HG02610 (cell line): Measurements from ENCODE around the gene PRKN.

Experiments
- ATAC-seq: cut with Tn5 transposase; IDR thresholded peaks from one replicate; pipeline ENCODE4 v1.9.1; 2021; ENCODE audit warnings: mild to moderate bottlenecking, moderate library complexity; ENCODE audit not compliant: unreplicated experiment

Gene PRKN

DNA sequence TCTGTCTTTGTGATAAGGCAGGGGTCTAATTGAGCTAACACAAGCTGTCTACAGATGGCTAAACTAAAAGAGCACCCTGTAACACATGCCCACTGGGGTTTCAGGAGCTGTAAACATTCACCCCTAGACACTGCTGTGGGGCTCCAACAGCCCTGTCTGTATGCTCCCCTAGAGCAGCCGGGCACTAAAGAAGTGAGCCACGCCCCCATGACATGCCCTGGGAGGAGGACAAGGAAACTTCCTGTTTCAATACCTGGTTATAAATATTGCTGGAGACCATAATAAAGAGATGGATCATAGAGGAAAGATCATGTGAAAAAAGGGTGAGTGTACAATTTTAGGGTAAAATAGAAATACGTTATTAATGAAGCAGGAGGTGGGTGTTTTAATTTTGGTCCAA is 786.0 kb downstream of the PRKN start:
- no peak for ATAC-seq

DNA sequence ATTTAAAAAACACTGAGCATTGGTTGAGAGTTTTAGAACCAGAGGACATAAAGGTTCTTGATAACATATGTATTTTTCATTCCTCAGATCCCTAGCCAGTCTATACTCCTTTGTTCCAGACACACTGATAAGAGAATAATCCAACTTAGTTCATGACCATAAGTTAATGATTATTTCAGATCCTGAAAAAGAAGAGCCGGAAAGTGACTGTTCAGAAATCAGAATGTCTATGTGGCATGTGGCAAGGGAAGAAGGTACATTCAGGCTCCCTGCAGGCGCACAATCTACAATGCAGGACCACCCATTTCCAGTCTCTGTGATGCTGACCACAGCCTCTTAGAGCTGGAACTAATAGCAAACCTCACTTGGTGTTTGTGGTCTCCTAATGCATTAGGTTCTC is 787.0 kb downstream of the PRKN start:
- ATAC-seq, result no peak

DNA sequence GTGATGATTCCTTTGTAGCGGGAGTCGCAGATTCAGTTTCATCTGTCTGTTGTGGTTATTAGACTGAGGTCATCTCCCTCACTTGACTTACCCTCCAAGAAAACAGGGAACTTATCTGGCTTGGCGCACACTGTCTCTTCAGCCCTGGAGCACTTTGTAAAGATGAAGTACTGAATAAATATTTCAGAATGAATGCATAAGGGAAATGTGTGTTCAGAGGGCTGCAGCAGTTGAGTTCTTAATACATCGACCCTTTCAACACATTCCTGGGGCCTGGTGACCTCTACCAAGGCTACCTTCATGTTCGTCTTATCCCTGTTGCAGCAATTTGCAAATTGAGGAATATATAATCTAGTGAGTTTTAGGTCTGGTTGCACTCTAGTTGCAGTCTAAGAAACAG is 801.2 kb downstream of the PRKN start:
- ATAC-seq, result no peak

DNA sequence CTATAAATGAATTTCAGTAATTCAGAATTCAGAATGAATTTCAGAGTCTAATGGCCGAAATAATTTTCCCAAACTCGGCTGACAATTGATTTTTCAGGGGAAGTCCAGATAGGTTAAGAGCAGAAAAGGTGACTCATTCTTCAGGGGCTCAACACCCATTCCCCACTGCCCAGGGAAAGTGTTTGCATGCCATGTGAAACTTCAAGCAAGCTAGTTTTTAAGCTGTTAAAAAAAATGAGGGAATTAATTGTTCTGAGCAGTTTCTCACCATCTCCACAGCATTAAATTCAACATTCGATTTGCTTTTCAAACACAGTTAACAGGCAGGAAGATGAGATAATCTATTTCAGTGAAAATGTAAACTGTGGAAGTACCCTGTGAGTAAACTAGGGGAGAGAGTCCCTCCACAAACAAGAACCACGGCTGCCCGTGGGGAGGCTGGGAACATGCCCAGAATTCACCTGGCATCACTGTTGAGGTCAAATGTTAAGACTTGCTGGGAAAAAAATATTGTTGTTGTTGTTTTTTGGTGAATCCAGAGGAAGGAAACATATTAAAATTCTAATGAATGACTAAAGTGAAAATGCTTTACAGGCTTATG is 803.0 kb downstream of the PRKN start:
- ATAC-seq, result peak; percentile 34

DNA sequence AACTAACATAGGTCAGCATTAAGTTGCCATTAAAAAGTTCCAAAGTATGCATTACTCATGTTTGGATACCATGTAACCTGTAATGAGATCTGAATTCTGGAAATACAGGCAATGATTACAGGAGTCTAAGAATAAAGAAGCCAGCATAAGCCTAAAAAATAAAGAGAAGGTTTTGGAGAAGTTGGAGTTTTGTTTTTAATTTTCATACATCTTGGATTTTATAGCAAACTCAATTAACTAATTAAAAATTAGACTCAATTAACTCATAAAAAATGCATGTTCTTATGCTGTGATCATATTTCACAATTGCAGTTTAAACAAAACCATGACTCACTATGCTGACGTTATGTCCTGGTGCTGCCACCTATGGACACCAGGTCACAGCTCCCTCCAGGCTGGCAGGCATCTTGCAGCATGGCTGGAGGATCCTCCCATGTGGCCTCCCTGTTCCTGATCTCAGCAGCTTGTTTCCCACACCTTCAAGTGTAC is 804.9 kb downstream of the PRKN start:
- ATAC-seq, result peak; percentile 67

DNA sequence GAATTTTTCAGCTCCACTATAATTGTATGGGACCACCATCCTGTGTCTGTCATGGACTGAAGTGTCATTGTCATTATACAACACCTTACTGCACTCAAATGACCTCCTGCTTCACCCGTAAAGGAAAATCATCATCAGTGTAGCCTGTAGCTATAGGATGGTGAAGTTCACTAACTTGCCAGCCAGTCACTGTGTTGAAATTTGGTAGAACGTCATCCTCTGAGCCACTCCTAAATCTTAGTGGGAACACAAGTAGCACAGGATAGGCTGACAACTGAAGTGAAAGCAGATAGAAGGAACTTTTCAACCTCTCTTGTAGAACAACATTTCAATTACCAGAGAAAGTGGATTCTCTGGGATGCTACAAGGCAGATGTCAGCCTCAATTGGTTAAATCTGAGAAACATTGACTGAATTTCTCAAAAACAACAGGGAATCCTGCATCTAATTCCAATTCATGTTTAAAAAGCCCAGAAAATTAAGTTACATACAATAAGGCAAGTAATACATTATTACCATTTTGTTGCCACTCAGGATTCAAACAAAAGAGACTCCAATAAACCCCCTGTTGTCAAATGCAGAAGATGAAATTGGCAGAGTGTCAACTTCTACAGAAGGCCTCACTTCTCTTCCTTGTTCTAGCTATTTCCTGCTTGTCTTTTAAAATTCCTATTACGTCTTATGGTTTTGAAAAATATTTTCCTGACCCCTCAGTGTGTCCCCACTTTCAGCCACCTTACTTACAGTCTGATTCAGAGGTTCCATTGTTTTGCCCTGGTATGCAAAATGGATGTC is 805.8 kb downstream of the PRKN start:
- no peak for ATAC-seq

DNA sequence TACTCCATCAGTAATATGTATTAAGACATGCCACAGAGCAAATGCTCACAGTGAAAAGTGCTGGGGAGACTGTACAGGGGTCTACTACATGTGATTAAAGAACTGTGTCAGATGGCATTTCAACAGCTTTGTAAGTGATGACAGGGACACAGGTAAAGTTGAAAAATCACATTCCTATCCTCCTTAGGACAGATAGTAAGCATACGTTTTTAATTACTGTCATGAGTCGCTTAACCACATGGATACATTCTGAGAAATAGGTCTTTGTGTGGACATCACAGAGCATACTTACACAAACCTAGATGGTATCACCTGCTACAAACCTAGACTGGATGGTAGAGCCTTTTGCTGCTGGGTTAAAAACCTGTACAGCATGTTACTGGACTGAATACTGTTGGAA is 807.9 kb downstream of the PRKN start:
- ATAC-seq, result no peak

DNA sequence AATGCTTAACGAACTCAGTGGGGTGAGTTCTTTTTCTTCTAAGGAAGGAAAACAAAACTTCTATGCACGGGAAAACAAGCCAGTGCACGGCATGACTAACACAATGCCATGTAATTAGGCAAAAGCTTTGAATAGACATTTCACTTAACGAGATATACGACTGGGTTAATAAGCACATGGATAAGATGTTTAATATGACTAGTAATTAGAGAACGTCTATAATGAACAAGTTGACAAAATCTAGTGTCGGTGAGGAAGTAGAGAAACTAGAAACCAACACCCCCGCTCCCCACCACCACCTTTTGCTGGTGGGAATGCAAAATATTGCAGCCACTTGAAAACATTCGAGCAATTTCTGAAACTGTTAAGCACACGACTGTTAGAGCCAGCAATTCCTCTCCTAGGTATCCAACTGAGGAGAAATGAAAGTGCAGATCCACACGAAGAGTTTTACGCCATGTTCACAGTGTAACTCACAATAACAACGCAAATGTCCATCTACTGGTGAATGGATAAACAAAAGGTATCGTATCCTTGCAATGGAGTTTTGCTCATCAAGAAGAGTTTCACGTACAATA is 808.8 kb downstream of the PRKN start:
- no peak for ATAC-seq

DNA sequence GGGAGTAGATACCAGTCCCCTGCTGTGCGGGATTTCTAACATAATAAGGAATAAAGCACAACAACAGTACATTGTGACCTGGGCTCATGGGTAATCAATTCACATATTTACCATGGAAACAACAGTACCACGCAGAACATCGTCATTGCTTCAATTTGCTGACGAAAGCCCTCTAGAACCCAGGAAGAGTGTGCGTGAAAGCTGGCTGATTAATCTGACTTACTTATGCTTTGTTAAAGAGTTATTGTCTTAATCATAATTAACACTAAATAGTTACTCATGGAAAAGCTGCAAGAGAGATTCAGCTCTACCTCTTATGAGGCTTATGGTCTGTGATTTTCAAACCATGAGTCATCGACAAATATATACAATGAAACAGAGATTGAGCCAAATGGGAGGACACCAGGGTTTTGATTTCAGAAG is 809.4 kb downstream of the PRKN start:
- ATAC-seq, result no peak

DNA sequence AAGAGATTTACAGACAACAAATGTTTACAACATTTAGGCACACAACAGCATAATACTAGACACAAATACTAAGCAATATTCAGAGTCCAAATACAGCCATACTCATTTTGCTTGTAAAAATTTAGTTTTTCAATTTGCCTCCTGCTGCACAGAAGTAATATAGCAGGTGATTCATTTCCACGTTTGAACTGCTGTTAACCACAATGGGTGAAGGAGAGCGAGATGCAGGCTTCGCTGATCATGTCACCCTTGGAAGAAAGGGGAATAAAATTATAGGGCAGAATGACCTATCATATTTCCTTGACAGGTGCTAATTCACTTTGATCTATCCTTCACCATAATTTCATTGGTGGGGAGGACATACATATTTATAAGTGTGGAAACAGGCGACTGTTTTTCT is 809.9 kb downstream of the PRKN start:
- ATAC-seq, result no peak

DNA sequence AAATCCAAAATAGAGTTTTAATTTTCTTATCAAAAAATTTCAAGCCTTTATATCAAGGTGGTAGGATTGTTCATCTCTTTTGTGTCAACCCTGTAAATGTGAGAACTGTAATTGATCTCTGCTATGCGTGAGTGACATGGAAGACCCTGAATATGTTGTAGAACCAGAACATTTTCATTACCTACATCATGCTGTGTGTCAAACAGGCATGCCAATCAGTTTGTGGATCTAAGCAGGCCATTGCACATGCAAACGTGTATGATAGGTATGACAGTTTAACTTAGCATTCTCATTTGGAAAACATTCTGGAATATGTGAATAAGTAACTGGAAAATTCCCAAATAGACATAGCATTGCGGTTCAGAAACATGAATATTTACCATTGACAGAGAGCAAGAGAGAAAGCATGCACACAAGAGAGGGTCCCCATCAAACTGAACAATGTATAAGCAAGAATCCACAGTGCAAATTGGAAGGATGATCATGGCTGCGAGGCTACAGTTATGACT is 812.1 kb downstream of the PRKN start:
- no peak for ATAC-seq

DNA sequence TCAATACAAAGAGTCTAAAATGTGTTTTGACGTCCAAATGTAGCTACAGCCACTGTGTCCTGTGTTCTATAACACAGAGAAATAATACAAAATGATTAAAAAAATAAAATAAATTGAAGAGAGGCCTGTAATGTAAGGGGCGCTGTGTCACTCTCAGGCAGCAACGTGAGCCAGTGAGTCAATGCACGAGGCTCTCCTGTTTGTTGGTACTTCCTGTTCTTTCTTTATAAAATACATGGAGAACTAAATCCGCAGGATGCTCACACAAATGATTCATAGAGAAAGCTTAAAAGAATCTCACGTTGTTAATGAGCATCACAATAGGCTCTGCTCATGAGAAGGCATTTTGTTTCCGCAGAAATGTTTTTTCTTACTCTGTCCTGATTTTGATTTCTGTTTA is 818.7 kb downstream of the PRKN start:
- no peak for ATAC-seq

DNA sequence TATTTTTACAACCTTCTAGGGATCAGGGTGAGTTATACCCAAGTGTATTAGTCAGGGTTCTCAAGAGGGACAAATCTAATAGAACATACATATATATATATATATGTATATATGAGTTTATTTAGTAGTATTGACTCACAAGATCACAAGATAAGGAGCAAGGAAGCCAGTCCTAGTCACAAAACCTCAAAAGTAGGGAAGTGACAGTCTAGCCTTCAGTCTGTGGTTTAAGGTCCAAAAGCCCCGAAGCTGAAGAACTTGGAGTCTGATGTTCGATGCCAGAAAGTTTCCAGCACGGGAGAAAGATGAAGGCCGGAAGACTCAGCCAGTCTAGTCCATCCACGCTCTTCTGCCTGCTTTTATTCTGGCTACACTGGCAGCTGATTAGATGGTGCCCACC is 821.0 kb downstream of the PRKN start:
- ATAC-seq, result no peak

DNA sequence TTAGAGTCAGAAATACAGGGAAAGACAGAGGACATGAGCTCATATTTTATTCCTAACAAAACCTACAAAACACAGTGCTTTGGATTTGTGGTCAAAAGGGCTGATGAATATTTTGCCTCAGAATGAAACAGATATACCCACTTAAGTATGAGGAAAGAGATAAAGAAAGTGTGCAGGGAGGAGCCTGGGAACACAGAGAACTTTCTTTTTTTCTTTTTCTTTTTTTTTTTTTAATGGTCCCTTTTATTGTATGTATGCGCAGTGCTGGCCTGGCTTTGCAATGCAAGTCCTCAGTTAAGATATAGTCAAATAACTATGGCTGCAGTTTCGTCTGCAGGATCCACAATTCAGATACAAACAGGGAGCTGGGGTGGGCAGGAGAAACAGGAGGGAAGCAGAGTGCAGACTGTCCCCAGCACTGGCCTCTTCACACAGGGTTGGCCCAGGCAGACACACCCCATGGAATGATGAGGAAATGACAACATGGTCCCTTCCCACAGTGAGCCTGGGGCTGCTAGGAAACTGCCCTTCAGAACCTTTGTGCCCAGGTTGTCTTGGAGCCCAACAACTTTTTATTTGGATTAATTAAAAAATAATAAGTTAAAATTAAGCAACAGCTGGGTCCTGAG is 823.9 kb downstream of the PRKN start:
- no peak for ATAC-seq

DNA sequence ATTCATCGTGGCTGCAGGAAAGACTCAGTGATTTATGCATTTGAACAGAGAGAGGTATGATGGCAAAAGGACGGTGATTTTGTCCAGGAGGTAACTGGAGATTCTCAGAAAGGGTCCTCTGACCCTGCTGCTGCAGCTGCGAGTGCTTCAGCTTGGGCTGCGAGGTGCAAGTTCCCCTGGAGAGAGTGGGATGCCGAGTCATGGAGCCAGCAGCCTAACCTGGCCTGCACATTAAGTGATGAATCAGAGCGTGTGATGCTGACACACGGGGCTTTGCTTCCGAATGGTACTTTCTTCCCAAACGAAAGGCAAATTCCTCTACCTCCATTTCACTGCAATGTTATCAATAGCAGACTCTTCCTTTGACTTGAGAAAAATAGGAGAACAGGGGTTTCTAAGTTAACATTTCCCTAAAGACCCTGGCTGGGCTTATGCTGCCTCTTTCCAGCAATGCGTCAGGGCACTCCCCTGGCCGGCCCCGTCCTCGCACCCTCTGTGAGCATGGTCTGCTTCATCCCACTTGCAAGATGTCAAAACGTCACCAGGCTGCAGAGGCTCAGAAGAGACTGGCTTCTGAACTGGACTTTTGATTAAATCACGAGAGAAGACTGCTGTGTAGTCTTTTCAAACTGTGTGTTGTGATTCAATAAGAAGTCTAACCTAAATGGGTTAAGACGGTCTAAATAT is 825.7 kb downstream of the PRKN start:
- ATAC-seq, result no peak

DNA sequence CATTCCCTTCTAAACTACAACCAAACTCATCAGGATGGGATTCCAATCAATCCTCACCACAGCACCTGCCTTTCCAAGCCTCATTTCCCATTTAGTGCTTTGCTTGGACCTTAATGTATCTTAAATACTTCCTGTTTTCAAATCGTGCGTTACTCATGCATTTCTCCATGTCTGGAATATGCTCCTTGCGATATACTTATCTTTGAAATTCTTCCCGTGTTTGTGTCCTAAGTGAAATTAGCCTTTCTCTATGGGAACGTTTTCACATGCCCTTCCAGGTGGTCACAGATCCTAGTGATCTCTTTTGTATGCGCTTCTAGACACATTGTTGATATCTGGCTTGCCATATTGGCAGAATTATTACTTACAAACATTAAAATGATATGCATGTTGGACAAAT is 833.1 kb downstream of the PRKN start:
- ATAC-seq, result no peak

DNA sequence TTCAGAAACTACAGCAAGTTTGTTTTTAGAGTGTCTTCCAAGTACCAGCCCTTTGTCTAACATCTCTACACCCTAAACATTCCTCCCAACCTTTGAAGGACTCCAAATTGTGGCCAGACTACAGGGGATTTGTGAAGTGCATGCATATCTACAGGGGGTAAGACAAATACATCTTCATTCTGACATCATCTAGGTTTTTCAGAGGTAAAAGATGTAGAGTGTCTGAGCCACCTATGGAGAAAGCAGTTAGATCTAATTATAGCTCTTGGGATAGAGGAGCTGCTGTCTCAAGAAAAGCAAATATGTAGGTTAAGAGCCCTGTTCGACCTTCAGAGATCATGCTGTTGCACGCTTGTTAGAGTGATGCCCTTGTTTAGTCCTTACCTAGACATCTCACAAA is 836.0 kb downstream of the PRKN start:
- no peak for ATAC-seq

DNA sequence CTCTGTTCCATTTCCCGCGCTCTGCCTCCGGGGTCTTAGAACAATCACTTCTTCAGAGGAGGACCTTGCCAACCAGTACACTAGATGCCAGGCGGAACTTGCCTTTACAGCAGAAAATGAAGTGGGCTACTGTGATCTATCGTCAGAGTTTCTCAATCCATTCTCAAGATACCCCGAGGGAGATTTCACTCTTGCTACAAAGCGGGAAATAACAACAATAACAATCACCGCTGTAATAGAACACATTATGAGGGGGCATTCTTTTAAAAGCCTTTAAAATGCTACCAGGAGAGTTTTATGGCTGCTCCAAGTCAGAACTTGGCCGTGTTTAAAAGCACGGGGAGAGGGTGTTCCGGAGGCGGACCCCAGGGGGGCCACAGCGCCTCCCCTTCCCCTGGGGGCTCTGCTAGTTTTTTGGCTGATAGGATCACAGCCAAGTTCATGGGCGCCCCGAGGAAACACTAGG is 836.7 kb downstream of the PRKN start:
- no peak for ATAC-seq

DNA sequence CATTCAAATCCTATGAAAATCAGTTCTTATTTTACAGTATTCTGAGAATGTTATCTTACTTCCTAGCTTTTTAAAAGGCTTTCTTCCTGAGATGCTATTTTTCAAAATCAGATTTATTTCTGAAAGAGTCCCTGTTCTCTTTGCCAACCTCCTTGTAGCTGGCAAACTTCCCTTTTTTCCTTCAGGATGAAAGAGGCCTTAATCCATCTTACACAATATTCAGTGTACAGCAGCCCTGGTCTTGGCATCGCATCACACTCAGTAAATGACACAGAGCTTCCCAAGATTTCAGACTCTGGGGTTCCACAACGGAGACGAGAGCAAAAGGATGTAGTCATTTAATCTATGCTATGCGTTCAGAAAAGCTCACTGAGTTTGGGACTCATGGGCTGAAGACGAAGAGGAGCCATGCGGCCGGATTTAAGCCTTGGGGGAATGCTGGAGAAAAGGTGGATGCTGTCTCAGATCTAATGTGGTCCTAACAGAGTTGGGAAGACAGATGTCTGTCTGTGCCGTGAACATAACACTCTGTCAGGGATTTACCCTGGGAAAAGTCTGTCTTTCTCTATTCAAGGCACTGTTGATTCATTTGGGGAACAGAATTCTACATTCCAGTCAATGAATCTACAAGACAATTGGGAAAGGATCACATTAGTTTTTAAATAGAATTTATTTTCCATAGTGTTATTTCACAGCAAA is 837.3 kb downstream of the PRKN start:
- ATAC-seq, result no peak

DNA sequence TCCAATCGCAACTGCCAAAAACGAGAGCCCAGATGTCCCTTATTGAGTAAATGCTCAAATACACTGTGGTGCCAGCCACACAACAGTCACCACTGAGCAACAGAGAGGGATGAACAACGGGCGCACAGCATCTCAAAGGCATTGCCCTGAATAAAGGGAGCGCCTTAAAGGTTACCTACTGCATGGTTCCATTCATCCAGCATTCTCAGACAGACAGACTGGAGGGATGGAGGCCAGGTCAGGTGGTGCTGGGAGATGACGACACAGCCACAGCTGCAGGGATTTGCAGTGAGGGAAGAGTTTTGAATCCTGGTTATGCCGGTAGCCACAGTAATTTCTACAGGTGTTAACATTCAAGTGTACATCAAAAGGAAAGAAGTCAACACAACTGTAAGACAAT is 838.2 kb downstream of the PRKN start:
- ATAC-seq, result no peak
